Retinal pigment epithelial cell (primary cell): ENCODE measurements around the gene SUPT5H.

Source experiments
- DNase-seq: peaks from one replicate; pipeline ENCODE4 v3.0.0-alpha.2; 2010; ENCODE audit warnings: low read depth
- H3K4me3 ChIP-seq: 2 replicates; pipeline ENCODE4 v1.5.1; 2011; ENCODE audit warnings: mild to moderate bottlenecking, low read length, control low read depth, moderate library complexity
- TF ChIP-seq, protein P1 (sequence below): conservative IDR thresholded peaks from 2 replicates; pipeline ENCODE4 v1.5.1; 2011; ENCODE audit warnings: low read depth, low read length, control low read depth, inconsistent platforms

SUPT5H gene

GRCh38 chr19:39501340-39501739 lies 56.0 kb downstream of the SUPT5H start:
- no peak overlapping the region for H3K4me3 ChIP-seq
- TF ChIP-seq, protein P1, sequence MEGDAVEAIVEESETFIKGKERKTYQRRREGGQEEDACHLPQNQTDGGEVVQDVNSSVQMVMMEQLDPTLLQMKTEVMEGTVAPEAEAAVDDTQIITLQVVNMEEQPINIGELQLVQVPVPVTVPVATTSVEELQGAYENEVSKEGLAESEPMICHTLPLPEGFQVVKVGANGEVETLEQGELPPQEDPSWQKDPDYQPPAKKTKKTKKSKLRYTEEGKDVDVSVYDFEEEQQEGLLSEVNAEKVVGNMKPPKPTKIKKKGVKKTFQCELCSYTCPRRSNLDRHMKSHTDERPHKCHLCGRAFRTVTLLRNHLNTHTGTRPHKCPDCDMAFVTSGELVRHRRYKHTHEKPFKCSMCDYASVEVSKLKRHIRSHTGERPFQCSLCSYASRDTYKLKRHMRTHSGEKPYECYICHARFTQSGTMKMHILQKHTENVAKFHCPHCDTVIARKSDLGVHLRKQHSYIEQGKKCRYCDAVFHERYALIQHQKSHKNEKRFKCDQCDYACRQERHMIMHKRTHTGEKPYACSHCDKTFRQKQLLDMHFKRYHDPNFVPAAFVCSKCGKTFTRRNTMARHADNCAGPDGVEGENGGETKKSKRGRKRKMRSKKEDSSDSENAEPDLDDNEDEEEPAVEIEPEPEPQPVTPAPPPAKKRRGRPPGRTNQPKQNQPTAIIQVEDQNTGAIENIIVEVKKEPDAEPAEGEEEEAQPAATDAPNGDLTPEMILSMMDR = no peak
- no peak for DNase-seq

- H3K4me3 ChIP-seq = no peak overlapping the region
- no peak for DNase-seq
- TF ChIP-seq, protein P1 = peak; percentile 59
These were observed 57.4 kb downstream of the SUPT5H start for GRCh38 chr19:39502640-39503417.

DNA sequence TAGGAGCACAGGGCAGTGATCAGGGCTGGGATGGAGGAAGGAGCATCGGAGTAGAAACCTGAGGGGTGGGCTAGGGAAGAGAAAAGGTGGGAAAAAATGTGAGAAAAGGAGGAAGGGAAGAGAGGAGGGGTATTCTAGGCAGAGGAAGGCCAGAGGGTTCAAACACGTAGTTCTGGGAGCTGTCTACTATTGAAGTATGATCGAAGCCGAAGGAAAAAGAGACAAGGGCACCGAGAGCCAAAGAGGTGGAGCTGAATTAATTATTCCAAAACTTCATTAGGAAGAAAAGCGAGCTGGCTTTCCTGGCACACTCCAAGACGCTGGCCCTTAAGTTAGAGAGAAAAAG lies 61.2 kb downstream of the SUPT5H start:
- no peak for DNase-seq
- TF ChIP-seq, protein P1 = no peak
- no peak overlapping the region for H3K4me3 ChIP-seq

GRCh38 chr19:39506944-39507714 lies 61.7 kb downstream of the SUPT5H start:
- peak overlapping the region; percentile 53 for H3K4me3 ChIP-seq
- TF ChIP-seq, protein P1 = no peak
- no peak for DNase-seq

DNA sequence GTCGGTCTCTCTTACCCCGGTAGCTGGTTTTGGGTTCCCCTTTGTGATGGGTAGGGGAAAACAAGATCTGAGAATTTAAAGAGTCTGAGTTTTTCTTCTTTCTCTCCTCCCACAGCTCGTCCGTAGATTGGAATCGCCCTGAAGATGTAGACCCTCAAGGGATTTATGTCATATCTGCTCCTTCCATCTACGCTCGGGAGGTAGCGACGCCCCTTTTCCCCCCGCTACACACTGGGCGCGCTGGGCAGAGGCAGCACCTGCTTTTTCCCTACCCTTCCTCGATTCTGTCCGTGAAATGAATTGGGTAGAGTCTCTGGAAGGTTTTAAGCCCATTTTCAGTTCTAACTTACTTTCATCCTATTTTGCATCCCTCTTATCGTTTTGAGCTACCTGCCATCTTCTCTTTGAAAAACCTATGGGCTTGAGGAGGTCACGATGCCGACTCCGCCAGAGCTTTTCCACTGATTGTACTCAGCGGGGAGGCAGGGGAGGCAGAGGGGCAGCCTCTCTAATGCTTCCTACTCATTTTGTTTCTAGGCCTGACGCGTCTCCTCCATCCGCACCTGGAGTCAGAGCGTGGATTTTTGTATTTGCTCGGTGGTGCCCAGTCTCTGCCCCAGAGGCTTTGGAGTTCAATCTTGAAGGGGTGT lies 62.5 kb downstream of the SUPT5H start:
- H3K4me3 ChIP-seq = peak overlapping the region; percentile 53
- DNase-seq = no peak
- TF ChIP-seq, protein P1 = no peak

DNA sequence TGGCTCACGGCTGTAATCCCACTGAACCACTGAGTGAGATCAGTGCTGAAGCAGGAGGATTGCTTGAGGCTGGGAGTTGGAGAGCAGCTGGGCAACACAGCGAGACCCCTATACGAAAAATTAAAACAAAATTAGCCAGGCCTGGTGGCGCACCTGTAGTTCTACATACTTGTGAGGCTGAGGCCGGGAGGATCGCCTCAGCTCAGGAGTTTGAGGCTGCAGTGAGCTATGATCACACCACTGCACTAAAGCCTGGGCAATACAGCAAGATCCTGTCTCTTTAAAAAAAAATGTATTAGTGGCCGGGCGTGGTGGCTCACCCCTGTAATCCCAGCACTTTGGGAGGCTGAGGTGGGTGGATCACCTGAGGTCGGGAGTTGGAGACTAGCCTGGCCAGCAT lies 63.2 kb downstream of the SUPT5H start:
- TF ChIP-seq, protein P1 = no peak
- no peak for DNase-seq

More for the DNA sequence above, 63.2 kb downstream of the SUPT5H start:
- H3K4me3 ChIP-seq = no peak overlapping the region
